ENCODE results near the gene NDUFA11. TPM values are rescaled to one million over a fixed set of nuclear protein-coding genes. Genes with fewer than 3 reads are reported as not detected.

The NDUFA11 gene
- polyA plus RNA-seq, 1 of the 3 experiments (the other 2 are of a cell fraction): 534 TPM

DNA sequence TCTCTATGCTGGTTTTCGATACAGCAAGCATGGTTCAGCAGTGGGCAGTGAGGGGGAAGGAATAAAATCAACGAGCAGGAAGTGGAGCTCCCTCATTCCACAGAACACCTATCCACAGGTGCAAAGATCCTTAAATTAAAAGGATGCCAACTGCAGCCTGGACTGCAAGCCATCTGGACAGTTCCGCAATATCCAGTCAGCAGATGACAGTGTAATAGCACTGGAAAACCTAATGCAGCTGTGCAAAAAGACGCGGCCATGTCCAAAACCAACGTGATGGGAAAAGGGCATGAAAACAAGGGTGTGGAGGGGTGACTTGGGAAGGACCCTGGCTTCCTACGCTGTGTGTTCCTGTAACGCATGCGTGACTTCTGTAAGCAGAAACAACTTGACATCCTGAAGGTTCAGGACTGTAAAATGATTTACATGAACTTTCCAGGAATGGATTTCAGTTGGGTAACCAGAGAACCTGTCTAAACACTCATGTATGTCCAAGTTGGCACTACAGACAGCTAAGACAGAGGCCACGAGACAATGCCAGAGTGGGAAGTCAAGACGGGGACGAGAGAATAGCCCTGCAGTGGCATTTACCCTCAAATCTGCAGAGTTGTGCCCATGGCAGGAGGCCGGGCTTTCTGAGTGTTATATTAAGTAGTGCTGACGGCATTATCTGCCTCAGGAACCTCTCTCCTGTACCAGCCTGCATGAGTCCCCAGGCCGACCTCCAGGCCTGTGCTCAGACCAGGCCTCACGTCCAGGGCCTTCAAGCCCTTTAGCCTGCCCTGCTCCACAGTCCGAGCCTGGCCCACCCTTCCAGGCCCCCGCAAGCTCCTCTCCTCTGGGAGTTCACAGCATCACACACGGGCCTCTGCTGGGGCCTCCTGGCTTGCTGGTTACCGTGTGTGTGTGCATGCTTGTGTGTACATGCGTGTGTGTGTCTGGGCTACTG is 36.9 kb upstream of the NDUFA11 start:
- peaks cover under 1 to 40% of the 10 kb centered on the region in 2 experiments for H3K4me1 ChIP-seq (ENCODE audit: control insufficient read depth in 1 of 2, insufficient read depth in 2 of 2, low read depth in 1 of 2, low read length in 1 of 2)
- H3K9me3 ChIP-seq: no peaks in the 10 kb centered on the region
- no peaks in the 10 kb centered on the region for H3K9me2 ChIP-seq
- H3K9ac ChIP-seq: no peak overlapping the region
- WGBS (ENCODE audit: low lambda C conversion rate): 91% methylated on average over 15 of the region's 21 CpGs
- H4K20me1 ChIP-seq (ENCODE audit: insufficient read depth): peaks cover 48% of the 10 kb centered on the region
- no peaks in the 10 kb centered on the region for H3F3A ChIP-seq (replicated peaks; ENCODE audit: insufficient read depth)
- ChIA-PET CTCF (interaction anchor here (0.9 to 6.2 kb wide), 4 partner anchors 8 to 82 kb away, joined by 3 to 44 read pairs (median 14); no protein-coding TSS in a partner anchor), POLR2A (no interaction called here)
- DNase-seq: no peak
- no peak overlapping the region for H3K4me2 ChIP-seq
- peaks cover 10 to 35% of the 10 kb centered on the region in 2 experiments for H3K36me3 ChIP-seq (replicated peaks in 1 of 2; ENCODE audit: control insufficient read depth in 1 of 2, insufficient read depth in 2 of 2, low read length in 1 of 2)
- H2AFZ ChIP-seq (ENCODE audit: low read depth): no peak overlapping the region
- H3K4me3 ChIP-seq (ENCODE audit: low read depth in 2 of 2, low read length in 1 of 2): no peak overlapping the region
- peaks cover 51% of the 10 kb centered on the region; the same call in 1 of the 2 replicates for H3K79me2 ChIP-seq (ENCODE audit: insufficient read depth)
- TF ChIP-seq EP300 (IDR thresholded peaks at IDR 0.05; ENCODE audit: borderline replicate concordance in 1 of 2, low read depth in 1 of 2, low read length in 1 of 2) (no peak), SIN3A (IDR thresholded peaks at IDR 0.05; ENCODE audit: borderline replicate concordance, low read depth, low read length) (no peak), GABPA (IDR thresholded peaks at IDR 0.05; ENCODE audit: low read depth) (no peak), GATA2 (CRISPR knock-in tag; IDR thresholded peaks at IDR 0.05) (no peak), FOSL2 (IDR thresholded peaks at IDR 0.05; ENCODE audit: borderline replicate concordance, low read depth) (no peak), RFX5 (IDR thresholded peaks at IDR 0.05; ENCODE audit: low read length) (no peak), NRF1 (IDR thresholded peaks at IDR 0.05; ENCODE audit: low read depth, low read length) (no peak), TAF1 (IDR thresholded peaks at IDR 0.05; ENCODE audit: borderline replicate concordance, low read depth, low read length) (no peak), TEAD4 (IDR thresholded peaks at IDR 0.05; ENCODE audit: borderline replicate concordance, insufficient read depth) (no peak), RCOR1 (IDR thresholded peaks at IDR 0.05; ENCODE audit: low read length) (no peak), MXI1 (IDR thresholded peaks at IDR 0.05; ENCODE audit: low read depth, low read length) (no peak), POLR2AphosphoS5 (IDR thresholded peaks at IDR 0.05; ENCODE audit: low read depth, low read length) (no peak), RAD21 (IDR thresholded peaks at IDR 0.05; ENCODE audit: low read length) (no peak), MEF2A (IDR thresholded peaks at IDR 0.05; ENCODE audit: borderline replicate concordance, low read depth) (no peak)
- TF ChIP-seq, protein P1, sequence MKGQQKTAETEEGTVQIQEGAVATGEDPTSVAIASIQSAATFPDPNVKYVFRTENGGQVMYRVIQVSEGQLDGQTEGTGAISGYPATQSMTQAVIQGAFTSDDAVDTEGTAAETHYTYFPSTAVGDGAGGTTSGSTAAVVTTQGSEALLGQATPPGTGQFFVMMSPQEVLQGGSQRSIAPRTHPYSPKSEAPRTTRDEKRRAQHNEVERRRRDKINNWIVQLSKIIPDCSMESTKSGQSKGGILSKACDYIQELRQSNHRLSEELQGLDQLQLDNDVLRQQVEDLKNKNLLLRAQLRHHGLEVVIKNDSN (IDR thresholded peaks at IDR 0.05; ENCODE audit: borderline replicate concordance, low read depth): no peak
- TF ChIP-seq, protein P2, sequence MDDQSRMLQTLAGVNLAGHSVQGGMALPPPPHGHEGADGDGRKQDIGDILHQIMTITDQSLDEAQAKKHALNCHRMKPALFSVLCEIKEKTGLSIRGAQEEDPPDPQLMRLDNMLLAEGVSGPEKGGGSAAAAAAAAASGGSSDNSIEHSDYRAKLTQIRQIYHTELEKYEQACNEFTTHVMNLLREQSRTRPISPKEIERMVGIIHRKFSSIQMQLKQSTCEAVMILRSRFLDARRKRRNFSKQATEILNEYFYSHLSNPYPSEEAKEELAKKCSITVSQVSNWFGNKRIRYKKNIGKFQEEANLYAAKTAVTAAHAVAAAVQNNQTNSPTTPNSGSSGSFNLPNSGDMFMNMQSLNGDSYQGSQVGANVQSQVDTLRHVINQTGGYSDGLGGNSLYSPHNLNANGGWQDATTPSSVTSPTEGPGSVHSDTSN (IDR thresholded peaks at IDR 0.05): no peak
- TF ChIP-seq, protein P3, sequence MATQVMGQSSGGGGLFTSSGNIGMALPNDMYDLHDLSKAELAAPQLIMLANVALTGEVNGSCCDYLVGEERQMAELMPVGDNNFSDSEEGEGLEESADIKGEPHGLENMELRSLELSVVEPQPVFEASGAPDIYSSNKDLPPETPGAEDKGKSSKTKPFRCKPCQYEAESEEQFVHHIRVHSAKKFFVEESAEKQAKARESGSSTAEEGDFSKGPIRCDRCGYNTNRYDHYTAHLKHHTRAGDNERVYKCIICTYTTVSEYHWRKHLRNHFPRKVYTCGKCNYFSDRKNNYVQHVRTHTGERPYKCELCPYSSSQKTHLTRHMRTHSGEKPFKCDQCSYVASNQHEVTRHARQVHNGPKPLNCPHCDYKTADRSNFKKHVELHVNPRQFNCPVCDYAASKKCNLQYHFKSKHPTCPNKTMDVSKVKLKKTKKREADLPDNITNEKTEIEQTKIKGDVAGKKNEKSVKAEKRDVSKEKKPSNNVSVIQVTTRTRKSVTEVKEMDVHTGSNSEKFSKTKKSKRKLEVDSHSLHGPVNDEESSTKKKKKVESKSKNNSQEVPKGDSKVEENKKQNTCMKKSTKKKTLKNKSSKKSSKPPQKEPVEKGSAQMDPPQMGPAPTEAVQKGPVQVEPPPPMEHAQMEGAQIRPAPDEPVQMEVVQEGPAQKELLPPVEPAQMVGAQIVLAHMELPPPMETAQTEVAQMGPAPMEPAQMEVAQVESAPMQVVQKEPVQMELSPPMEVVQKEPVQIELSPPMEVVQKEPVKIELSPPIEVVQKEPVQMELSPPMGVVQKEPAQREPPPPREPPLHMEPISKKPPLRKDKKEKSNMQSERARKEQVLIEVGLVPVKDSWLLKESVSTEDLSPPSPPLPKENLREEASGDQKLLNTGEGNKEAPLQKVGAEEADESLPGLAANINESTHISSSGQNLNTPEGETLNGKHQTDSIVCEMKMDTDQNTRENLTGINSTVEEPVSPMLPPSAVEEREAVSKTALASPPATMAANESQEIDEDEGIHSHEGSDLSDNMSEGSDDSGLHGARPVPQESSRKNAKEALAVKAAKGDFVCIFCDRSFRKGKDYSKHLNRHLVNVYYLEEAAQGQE (IDR thresholded peaks at IDR 0.05; ENCODE audit: low read depth, low read length): no peak
- no peaks in the 10 kb centered on the region for H3K27me3 ChIP-seq (ENCODE audit: insufficient read depth)
- H3K27ac ChIP-seq (ENCODE audit: low read depth in 2 of 2, low read length in 1 of 2): no peak overlapping the region
